HEK293T (cell line): ENCODE data around the gene KRT20.
A peak's percentile ranks its signal among the peaks of the same experiment; 100 is the strongest.

Experiments
- CTCF ChIA-PET: fragments of 350-600 bp; formaldehyde crosslinking; extraction: SDS; loops from one replicate; lab custom pipeline; 2021; ENCODE audit warnings: antibody characterized with exemption, inconsistent platforms; lab: Yijun Ruan, JAX
- POLR2A ChIA-PET: fragments of 350-600 bp; formaldehyde crosslinking; extraction: SDS; loops from one replicate; lab custom pipeline; 2020; ENCODE audit warnings: antibody characterized with exemption, inconsistent platforms; lab: Yijun Ruan, JAX
- DNase-seq: peaks from one replicate; pipeline ENCODE4 v3.0.0; 2012; ENCODE audit warnings: mixed read lengths; ENCODE audit errors: extremely low spot score
- ARNT ChIP-seq: fragments of 450-650 bp; IDR thresholded peaks from 2 replicates; pipeline ENCODE4 v1.6.1; 2017; ENCODE audit warnings: mild to moderate bottlenecking
- BHLHE40 ChIP-seq: fragments of 450-650 bp; IDR thresholded peaks from 2 replicates; pipeline ENCODE4 v1.6.1; 2016; ENCODE audit warnings: mild to moderate bottlenecking, moderate library complexity, borderline replicate concordance
- CTBP1 ChIP-seq: fragments of 450-650 bp; IDR thresholded peaks from 2 replicates; pipeline ENCODE4 v1.6.1; 2016; ENCODE audit warnings: borderline replicate concordance
- ELF4 ChIP-seq: fragments of 450-650 bp; IDR thresholded peaks from 2 replicates; pipeline ENCODE4 v1.6.1; 2017; ENCODE audit warnings: antibody characterized with exemption
- FOXA1 ChIP-seq: fragments of 450-650 bp; IDR thresholded peaks from 2 replicates; pipeline ENCODE4 v1.6.1; 2016; ENCODE audit warnings: mild to moderate bottlenecking
- FOXK2 ChIP-seq: fragments of 450-650 bp; IDR thresholded peaks from 2 replicates; pipeline ENCODE4 v1.6.1; 2016; ENCODE audit warnings: mild to moderate bottlenecking
- FOXM1 ChIP-seq: fragments of 450-650 bp; IDR thresholded peaks from 2 replicates; pipeline ENCODE4 v1.6.1; 2017; ENCODE audit warnings: mild to moderate bottlenecking, borderline replicate concordance
- HDGF ChIP-seq: fragments of 450-650 bp; IDR thresholded peaks from 2 replicates; pipeline ENCODE4 v1.6.1; 2017; ENCODE audit warnings: antibody characterized with exemption, borderline replicate concordance
- L3MBTL2 ChIP-seq: fragments of 450-650 bp; conservative IDR thresholded peaks from 2 replicates; pipeline ENCODE4 v1.6.1; 2016; ENCODE audit warnings: mild to moderate bottlenecking
- LEF1 ChIP-seq: fragments of 450-650 bp; IDR thresholded peaks from 2 replicates; pipeline ENCODE4 v1.6.1; 2017; ENCODE audit warnings: mild to moderate bottlenecking, borderline replicate concordance
- NFRKB ChIP-seq: fragments of 450-650 bp; IDR thresholded peaks from 2 replicates; pipeline ENCODE4 v1.6.1; 2016; ENCODE audit warnings: mild to moderate bottlenecking, moderate library complexity
- SP1 ChIP-seq: fragments of 450-650 bp; IDR thresholded peaks from 2 replicates; pipeline ENCODE4 v1.6.1; 2017
- SUZ12 ChIP-seq: fragments of 450-650 bp; IDR thresholded peaks from 2 replicates; pipeline ENCODE4 v1.6.1; 2016; ENCODE audit warnings: mild to moderate bottlenecking
- TARDBP ChIP-seq: fragments of 450-650 bp; IDR thresholded peaks from 2 replicates; pipeline ENCODE4 v1.6.1; 2016
- ZNF384 ChIP-seq: fragments of 450-650 bp; IDR thresholded peaks from 2 replicates; pipeline ENCODE4 v1.6.1; 2016
- TF ChIP-seq, protein P1 (sequence below): fragments of 450-650 bp; IDR thresholded peaks from 2 replicates; pipeline ENCODE4 v1.6.1; 2016

KRT20 gene

DNA sequence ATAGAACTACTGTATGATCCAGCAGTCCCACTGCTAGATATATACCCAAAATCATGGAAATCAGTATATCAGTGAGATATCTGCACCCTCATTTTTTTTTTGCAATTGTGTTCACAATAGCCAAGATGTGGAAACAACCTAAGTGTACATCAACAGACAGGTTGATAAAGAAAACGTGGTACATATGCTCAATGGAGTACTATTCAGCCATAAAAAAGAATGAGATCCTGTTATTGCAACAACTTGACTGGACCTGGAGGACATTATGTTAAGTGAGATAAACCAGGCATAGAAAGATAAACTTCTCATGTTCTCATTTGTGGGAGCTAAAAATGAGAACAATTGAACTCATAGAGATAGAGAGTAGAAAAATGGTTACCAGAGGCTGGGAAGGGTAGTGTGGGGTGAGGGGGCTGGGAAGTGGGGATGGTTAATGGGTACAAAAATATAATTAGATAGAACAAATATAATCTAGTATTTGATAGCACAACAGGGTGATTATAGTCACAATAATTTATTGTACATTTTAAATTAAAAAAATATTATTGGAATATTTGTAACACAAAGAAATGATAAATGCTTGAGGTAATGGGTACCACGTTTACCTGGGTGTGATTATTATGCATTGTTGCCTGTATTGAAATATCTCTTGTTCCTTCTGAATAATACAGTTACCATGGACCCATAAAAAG, 54.8 kb downstream of the KRT20 start:
- TF ChIP-seq SP1 (no peak), NFRKB (no peak), ARNT (no peak), FOXM1 (no peak), CTBP1 (no peak), SUZ12 (no peak), FOXA1 (no peak), HDGF (no peak), BHLHE40 (no peak), ELF4 (no peak), ZNF384 (no peak), FOXK2 (no peak), TARDBP (no peak), L3MBTL2 (no peak), LEF1 (no peak)
- TF ChIP-seq, protein P1, sequence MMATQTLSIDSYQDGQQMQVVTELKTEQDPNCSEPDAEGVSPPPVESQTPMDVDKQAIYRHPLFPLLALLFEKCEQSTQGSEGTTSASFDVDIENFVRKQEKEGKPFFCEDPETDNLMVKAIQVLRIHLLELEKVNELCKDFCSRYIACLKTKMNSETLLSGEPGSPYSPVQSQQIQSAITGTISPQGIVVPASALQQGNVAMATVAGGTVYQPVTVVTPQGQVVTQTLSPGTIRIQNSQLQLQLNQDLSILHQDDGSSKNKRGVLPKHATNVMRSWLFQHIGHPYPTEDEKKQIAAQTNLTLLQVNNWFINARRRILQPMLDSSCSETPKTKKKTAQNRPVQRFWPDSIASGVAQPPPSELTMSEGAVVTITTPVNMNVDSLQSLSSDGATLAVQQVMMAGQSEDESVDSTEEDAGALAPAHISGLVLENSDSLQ, result no peak
- POLR2A ChIA-PET, result no interaction called here
- CTCF ChIA-PET, result no interaction called here
- DNase-seq, result no peak

GRCh38 chr17:40828454-40829044, 56.5 kb downstream of the KRT20 start:
- no peak for DNase-seq
- ChIA-PET CTCF (interaction anchor here (0.6 kb wide), 1 partner anchor 835 kb away, joined by 3 read pairs; no protein-coding TSS in a partner anchor), POLR2A (interaction anchor here (2.1 to 2.5 kb wide), 2 partner anchors 9 to 860 kb away, joined by 7 to 19 read pairs; partner anchors contain the start of gene EIF1)
- TF ChIP-seq LEF1, result no peak
- TF ChIP-seq FOXM1, result no peak
- TF ChIP-seq ELF4, result no peak
- no peak for TF ChIP-seq FOXA1
- no peak for TF ChIP-seq BHLHE40
- TF ChIP-seq, protein P1, result no peak
- no peak for TF ChIP-seq L3MBTL2
- no peak for TF ChIP-seq HDGF
- no peak for TF ChIP-seq TARDBP
- TF ChIP-seq FOXK2, result no peak
- TF ChIP-seq SUZ12, result no peak
- TF ChIP-seq CTBP1, result no peak
- TF ChIP-seq ZNF384, result no peak
- TF ChIP-seq NFRKB, result no peak
- no peak for TF ChIP-seq ARNT
- no peak for TF ChIP-seq SP1

DNA sequence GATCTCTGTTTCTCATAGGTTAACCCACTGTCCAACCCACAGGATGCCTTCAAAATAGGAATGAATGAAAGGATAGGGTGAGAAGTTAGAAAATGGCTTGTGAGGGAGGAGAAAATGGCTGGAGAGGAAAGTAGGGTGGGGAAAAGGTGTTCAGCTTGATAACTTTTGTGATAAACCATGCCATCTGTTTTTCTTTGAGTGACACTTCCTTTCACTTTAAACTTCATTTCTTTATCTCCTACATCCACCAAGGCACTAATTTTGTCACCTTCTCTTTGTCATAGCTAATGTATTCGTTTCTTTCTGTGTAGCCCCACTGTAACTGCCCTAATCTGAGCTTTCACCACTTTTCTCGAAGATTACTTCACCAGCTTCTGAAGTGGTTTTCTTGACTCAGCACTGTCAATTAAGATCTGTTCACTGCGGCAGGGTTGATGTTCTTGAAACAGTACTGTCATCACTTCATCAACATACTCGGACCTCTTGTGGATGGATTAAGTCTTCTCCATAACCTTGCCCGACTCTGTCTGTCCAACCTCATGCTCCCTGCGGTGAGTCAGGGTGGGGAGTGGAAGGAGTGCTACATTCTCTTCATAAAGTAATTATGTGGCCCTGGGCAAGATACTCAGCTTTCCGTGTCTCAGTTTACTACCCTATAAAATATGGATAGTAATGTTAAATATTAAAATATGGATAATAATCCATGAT, 57.1 kb downstream of the KRT20 start:
- peak; percentile 13 for DNase-seq
- ChIA-PET CTCF (interaction anchor here (0.9 kb wide), 1 partner anchor 835 kb away, joined by 3 read pairs; no protein-coding TSS in a partner anchor), POLR2A (interaction anchor here (2.1 to 2.5 kb wide), 2 partner anchors 9 to 861 kb away, joined by 7 to 19 read pairs; partner anchors contain the start of gene EIF1)
- TF ChIP-seq, protein P1, result peak; percentile 73
- TF ChIP-seq CTBP1 (0 out of 2 replicates have a peak, but pooled peaks have one; percentile 6), HDGF (no peak)
